ENCODE measurements around the gene ABCD1. TPM values are rescaled to one million over a fixed set of nuclear protein-coding genes. Genes with fewer than 3 reads are reported as not detected.
A peak's percentile ranks its signal among the peaks of the same experiment; 100 is the strongest.

The ABCD1 gene
- total and polyA plus RNA-seq, 9 donors: 1.4 to 11.1 (median 8.3) TPM

GRCh38 chrX:153763989-153764755, 39.5 kb downstream of the ABCD1 start, which contains the start of gene PLXNB3:
PLXNB3 (plus strand) TSS chrX:153764249; CDS start chrX:153765536, 1,287 bp downstream.
- Histone ChIP-seq H3K27me3 (no peaks in the 10 kb centered on the region), H3K9me3 (no peaks in the 10 kb centered on the region), H3K4me3 (peak within 1 kb of the TSS; percentile 27), H3K4me1 (ENCODE audit: insufficient read depth) (no peaks in the 10 kb centered on the region), H3K27ac (no peak within 1 kb of the TSS), H3K36me3 (no peaks in the 10 kb centered on the region)
- 35 to 38% (median 38%) methylated on average over 26 of the region's 26 CpGs for WGBS, 3 donors
- intact Hi-C loops (cut with DNase I): loop anchor here in 2 of 4 donors (2.0 to 5.0 kb wide), 2 partner anchors 188 to 189 kb away; no protein-coding TSS in a partner anchor
- TF ChIP-seq EP300 (IDR thresholded peaks at IDR 0.05) (no peak), POLR2A (IDR thresholded peaks at IDR 0.05) (peak; percentile 10), CTCF (IDR thresholded peaks at IDR 0.05) (peak; percentile 58 to 71 (median 66))
- peak; percentile 64 to 81 (median 74) for DNase-seq

DNA sequence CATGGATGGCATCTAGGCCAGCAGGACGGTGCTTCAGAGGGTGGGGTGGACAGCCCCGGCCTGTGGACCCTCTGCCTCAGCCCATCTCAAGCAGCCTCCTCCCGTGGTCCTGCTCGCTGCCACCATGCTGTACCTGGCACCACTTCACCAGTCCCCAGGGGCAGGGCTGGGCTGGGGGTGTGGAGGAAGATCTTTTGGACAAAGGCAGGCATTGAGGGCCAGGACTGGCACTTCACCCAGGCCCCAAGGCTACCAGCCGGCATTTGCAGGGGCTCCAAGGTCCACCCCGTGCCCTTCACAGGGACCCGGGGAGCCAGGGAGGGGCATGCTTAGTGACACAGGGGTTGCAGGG, 40.1 kb downstream of the ABCD1 start:
- intact Hi-C loops (cut with DNase I): loop anchor here (2.0 to 5.0 kb wide), 4 partner anchors 188 to 293 kb away; no protein-coding TSS in a partner anchor
- DNase-seq: peak in 1 of 5 donors; percentile 18
- Histone ChIP-seq H3K4me1 (ENCODE audit: insufficient read depth) (no peaks in the 10 kb centered on the region), H3K36me3 (no peaks in the 10 kb centered on the region), H3K27ac (no peak overlapping the region), H3K4me3 (peak overlapping the region; percentile 27), H3K27me3 (no peaks in the 10 kb centered on the region), H3K9me3 (no peaks in the 10 kb centered on the region)
- no peak for TF ChIP-seq EP300 (IDR thresholded peaks at IDR 0.05)
- no peak for TF ChIP-seq CTCF (IDR thresholded peaks at IDR 0.05)
- no peak for TF ChIP-seq POLR2A (IDR thresholded peaks at IDR 0.05)
- WGBS, 3 donors: 82 to 91% (median 88%) methylated on average over 5 to 7 of the region's 7 CpGs

- intact Hi-C loops (cut with DNase I): loop anchor here (2.0 to 5.0 kb wide), 4 partner anchors 187 to 292 kb away; no protein-coding TSS in a partner anchor
- DNase-seq: peak in 4 of 5 donors; percentile 25 to 66 (median 31)
Measured at GRCh38 chrX:153765138-153766079, 40.8 kb downstream of the ABCD1 start.

More at GRCh38 chrX:153765138-153766079, 40.8 kb downstream of the ABCD1 start:
- Histone ChIP-seq H3K27ac (no peak overlapping the region), H3K4me3 (peak overlapping the region; percentile 27), H3K9me3 (no peaks in the 10 kb centered on the region), H3K4me1 (ENCODE audit: insufficient read depth) (no peaks in the 10 kb centered on the region), H3K27me3 (no peaks in the 10 kb centered on the region), H3K36me3 (no peaks in the 10 kb centered on the region)
- TF ChIP-seq EP300 (IDR thresholded peaks at IDR 0.05) (no peak), POLR2A (IDR thresholded peaks at IDR 0.05) (no peak), CTCF (IDR thresholded peaks at IDR 0.05) (no peak)
- WGBS, 3 donors: 63 to 80% (median 79%) methylated on average over 24 to 27 of the region's 27 CpGs

Data from ovary (tissue), 9 donors.